ENCODE data around the gene C4BPA. TPM values are rescaled to one million over a fixed set of nuclear protein-coding genes. Genes with fewer than 3 reads are reported as not detected.

The C4BPA gene
- total RNA-seq, 1 experiment from 2014 or later = not detected

GRCh38 chr1:207085887-207086286, 18.1 kb upstream of the C4BPA start:
- Mint-ChIP-seq H3K4me1 (peaks cover 12 to 17% of the 10 kb centered on the region in 2 experiments), H3K36me3 (ENCODE audit: insufficient read depth in 1 of 3, low read depth in 3 of 3) (no peaks in the 10 kb centered on the region), H3K9me3 (no peaks in the 10 kb centered on the region), H3K27ac (no peak overlapping the region), H3K4me3 (no peak overlapping the region), H3K27me3 (ENCODE audit: low read depth) (no peaks in the 10 kb centered on the region; the same call in 1 of the 2 replicates)
- no peak overlapping the region for H3K9ac ChIP-seq (ENCODE audit: extremely low read depth, insufficient read length, low read length)
- no peak overlapping the region for H2BK12ac ChIP-seq (ENCODE audit: insufficient read length, low read depth, low read length)
- no CpG with 5 or more reads among the region's 3 CpGs for WGBS (ENCODE audit: extremely low coverage, insufficient read length, low lambda C conversion rate)
- no peak overlapping the region for H2BK5ac ChIP-seq (ENCODE audit: insufficient read length, low read length)
- no peaks in the 10 kb centered on the region for H3K23me2 ChIP-seq (ENCODE audit: insufficient read length, low read depth, low read length, poor library complexity, severe bottlenecking)
- H2BK20ac ChIP-seq (ENCODE audit: low read depth, low read length, poor library complexity, severe bottlenecking) = no peak overlapping the region
- H3K56ac ChIP-seq (ENCODE audit: insufficient read length, low read depth, low read length) = no peak overlapping the region
- H2AFZ ChIP-seq (ENCODE audit: low read length) = no peak overlapping the region
- no peaks in the 10 kb centered on the region; the same call in 1 of the 2 replicates for H3K4me1 ChIP-seq (ENCODE audit: insufficient read depth, low read length)
- no peak overlapping the region for H3K4me2 ChIP-seq (ENCODE audit: insufficient read depth, insufficient read length, low read length)
- no peak overlapping the region for H2BK15ac ChIP-seq (ENCODE audit: low read depth, low read length)
- no peak overlapping the region for H4K91ac ChIP-seq (ENCODE audit: insufficient read length, low read depth, low read length)
- no peak overlapping the region for H4K5ac ChIP-seq (ENCODE audit: insufficient read length, low read depth, low read length)
- no peaks in the 10 kb centered on the region for H3K27me3 ChIP-seq (ENCODE audit: insufficient read depth, low read length)
- no peak for DNase-seq
- no peak overlapping the region for H4K8ac ChIP-seq (replicated peaks; ENCODE audit: insufficient read length, low read depth, low read length)
- H3K79me1 ChIP-seq (ENCODE audit: insufficient read depth, low read depth, low read length, poor library complexity, severe bottlenecking) = no peaks in the 10 kb centered on the region
- no peak overlapping the region for H3K14ac ChIP-seq (ENCODE audit: insufficient read depth, low read length)
- TF ChIP-seq CTCF (conservative IDR thresholded peaks at IDR 0.05) = no peak
- H2BK120ac ChIP-seq (ENCODE audit: low read depth, low read length, poor library complexity, severe bottlenecking) = no peak overlapping the region
- H3T11ph ChIP-seq (ENCODE audit: low read length) = no peak overlapping the region
- H3K4ac ChIP-seq (ENCODE audit: low read depth, low read length) = no peak overlapping the region
- no peak overlapping the region for H3K23ac ChIP-seq (ENCODE audit: insufficient read length, low read depth, low read length)
- no peaks in the 10 kb centered on the region for H3K79me2 ChIP-seq (ENCODE audit: insufficient read depth, low read length)
- no peak overlapping the region for H3K27ac ChIP-seq (ENCODE audit: insufficient read length, low read depth, low read length)
- no peaks in the 10 kb centered on the region for H3K9me3 ChIP-seq (ENCODE audit: control insufficient read depth, low read depth, low read length)
- no peak overlapping the region for H3K18ac ChIP-seq (ENCODE audit: insufficient read length, low read depth, low read length)
- no peaks in the 10 kb centered on the region for H4K20me1 ChIP-seq (ENCODE audit: control insufficient read depth, insufficient read depth, insufficient read length)
- no peak overlapping the region for H2AK5ac ChIP-seq (ENCODE audit: insufficient read length, low read length)

Measured in H9 (cell line).